HG03060 (cell line): ENCODE measurements around the gene DMAC2L.
A peak's percentile ranks its signal among the peaks of the same experiment; 100 is the strongest.

Experiments
- ATAC-seq: cut with Tn5 transposase; IDR thresholded peaks from one replicate; pipeline ENCODE4 v1.9.1; 2021; ENCODE audit warnings: low read depth, moderate number of reproducible peaks; ENCODE audit not compliant: unreplicated experiment

DMAC2L gene

DNA sequence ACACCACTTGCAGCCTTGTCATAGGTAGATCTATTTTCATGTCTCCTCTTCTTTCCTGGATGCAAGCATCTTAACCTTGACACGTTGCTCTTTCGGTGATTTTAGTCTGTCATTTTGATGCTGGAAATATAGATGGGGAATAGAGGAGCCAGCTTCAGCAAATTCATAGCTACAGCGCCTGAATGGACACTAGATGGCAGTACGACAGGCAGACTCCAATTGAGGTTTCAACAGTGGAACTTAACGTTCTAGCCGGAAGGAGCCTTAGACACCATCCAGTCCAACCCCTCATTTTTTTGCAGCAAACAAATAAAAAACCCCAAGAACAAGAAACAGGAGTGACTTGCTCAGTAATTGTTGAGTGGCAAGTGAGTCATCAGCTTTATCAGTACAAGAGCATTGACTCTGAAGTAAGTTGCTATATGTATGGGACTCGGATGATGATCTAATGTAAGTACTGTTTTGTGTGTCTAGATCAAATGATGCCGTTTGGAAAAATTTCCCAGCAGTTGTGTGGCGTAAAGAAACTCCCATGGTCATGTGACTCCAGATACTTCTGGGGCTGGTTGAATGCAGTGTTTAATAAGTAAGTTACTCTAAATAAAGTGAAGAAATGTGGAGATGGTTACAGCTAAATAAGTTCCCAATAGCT, 9.0 kb downstream of the DMAC2L start:
- peak; percentile 84 for ATAC-seq

DNA sequence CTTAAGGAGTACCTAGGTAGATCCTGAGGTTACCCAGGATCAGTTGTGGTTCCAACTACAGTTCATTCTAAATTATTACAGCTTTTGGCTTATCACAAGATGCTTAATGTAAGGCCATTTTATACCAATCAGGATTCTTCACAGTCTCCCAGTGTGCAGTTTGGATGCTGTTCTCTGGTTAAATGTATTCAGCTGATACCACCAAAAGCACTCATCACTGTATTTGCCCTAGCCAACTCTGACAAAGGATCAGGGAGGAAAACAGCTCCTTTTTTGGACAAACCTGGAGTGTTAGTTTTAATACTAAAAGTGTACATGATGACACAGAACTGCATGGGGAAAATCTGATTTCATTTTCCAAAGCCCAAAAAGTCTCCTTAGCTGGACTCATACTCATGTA, 19.5 kb downstream of the DMAC2L start:
- no peak for ATAC-seq

DNA sequence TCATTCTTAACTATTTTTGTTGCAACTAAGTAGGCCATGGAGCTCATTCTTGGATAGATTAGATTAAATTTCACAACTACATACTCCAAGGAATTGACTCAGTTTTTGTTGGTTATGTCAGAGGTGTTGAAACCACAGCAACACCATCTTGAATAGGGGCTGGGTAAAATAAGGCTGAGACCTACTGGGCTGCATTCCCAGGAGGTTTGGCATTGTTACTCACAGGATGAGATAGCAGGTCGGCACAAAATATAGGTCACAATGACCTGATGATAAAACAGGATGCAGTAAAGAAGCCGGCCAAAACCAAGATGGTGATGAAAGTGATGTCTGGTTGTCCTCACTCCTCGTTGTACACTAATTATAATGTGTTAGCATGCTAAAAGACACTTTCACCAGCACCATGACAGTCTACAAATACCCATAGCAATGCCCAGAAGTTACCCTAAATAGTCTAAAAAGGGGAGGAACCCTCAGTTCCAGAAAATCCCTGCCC, 20.9 kb downstream of the DMAC2L start:
- no peak for ATAC-seq

DNA sequence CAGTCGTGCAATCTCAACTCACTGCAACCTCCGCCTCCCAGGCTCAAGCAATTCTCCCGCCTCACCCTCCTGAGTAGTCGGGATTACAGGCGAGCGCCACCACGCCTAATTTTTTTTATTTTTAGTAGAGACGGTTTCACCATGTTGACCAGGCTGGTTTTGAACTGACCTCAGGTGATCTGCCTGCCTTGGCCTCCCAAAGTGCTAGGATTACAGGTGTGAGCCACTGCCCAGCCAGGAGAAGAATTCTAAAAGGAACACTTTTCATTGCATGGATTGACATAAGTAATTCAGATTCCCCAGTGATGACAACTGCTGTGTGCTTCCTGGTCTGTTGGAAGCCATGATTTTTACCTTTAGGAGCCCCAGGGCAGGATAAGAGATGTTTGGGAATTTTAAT, 22.1 kb downstream of the DMAC2L start:
- no peak for ATAC-seq

DNA sequence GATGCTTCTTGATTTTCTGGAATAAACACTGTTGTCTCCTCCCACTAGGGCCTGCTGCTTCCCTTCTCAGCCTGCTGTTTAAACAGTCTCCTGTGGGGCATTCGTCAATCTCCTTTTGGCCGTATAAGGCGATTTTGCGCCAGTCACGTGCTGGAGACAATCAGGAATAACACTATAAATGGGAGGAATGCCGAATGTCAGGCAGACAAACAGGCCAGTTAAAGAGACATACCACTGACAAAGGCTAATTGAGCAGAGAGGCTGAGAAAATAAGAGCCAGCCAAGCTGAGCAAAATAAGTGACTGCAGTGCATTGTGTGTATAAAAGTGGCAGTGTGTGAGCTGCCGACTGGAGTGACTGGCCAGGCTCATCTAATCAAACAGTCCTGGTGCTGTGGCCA, 23.3 kb downstream of the DMAC2L start:
- ATAC-seq = no peak

DNA sequence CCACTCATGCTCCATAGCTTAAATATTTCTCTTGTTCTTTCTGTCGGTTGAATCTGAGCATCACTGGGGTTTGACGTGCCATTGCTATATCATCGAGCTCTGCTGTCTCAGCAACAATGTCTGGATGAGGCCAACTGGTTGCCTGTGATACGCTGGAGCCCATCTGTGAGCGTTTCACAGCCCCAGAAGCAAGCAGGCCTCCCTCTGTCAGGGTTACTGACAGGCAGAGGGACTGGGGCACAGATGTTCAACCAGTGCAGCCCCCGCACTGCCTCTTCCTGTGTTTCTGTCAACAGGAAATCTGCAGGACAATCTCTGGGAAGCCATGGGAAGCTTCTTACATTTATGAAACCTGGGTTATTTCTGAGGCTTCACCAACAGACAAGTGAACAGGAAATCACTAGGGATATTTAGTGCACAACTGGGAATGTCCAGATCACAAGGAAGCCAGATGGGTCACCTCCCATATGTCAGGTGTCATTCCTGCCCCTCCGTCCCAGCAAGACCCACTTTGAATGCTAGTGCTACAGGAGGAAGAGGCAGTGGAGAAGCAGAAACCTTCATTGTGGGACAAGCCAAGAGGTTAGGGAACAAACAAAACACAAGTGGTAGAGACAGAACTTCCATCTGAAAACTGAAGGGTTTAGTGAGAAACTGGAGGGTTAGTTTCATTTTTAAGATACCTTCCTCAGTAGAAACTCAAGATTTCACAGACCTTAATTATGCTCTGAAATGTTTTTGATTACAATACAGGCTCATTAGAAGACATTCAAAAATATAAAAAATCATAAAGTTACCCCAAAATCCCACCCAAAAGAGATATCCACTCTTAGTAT, 24.1 kb downstream of the DMAC2L start:
- no peak for ATAC-seq

DNA sequence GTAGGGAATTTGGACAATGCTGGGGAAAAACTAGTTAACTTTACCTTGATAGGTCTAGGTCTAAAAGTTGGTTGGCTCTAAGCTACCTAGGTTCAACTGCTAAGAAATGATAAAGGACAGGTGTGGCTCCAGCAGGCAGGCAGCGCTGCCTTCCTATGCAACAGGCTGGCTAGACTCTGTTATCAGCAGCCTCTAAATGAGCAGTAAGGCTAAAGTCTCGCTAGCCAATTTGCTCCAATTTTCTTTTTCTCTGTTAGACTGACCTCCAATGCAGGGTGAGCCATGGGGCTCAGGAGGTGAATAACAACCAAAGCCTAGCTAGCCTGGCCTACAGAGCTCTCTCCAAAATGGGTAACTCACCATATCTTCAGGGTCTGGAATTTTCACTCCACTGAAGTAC, 26.5 kb downstream of the DMAC2L start:
- no peak for ATAC-seq

DNA sequence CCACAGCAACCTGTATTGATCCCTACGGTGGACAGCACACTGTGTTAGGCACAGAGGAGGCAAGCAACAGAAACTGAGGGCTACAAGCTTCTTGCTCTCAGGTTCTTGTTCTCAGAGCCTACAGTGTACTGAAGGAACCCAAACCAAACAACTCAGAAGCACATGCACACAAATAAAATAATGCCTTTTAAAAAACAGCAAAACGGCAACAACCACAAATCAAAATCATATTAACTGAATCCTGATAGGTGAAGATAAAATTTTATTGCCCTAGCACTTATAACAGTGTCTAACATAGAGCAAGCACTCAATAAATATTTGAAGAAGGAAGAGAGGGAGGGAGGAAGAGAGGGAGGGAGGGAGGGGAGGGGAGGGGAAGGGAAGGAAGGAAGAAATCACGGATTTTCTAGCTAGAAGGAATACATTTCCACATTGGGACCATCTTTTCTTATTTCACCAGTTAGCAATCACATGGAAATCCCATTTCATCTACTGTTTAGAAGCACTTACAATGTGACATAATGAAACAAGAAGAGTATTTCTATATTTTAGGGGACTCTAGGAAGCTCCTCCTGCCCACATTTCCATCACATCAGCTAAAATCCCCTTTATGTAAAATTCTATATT, 27.2 kb downstream of the DMAC2L start:
- ATAC-seq = no peak

DNA sequence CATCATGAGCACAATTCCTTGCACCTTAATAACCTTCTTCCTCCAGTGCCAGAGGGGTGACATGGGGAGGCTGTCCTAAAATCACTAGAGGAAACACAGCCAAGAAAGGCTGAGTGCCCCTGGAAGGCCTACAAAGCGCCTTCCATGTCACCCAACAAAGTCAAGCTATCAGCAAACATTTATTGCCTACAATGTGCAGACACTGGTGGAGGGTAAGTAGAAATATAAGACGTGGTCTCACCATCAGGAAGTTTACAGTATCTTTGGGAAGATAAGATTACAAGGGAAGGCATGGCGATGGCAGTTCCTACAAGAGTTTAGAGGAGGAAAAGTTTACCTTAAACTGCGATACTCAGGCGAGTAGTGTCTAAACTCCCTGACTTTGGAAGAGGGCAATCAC, 27.9 kb downstream of the DMAC2L start:
- no peak for ATAC-seq

DNA sequence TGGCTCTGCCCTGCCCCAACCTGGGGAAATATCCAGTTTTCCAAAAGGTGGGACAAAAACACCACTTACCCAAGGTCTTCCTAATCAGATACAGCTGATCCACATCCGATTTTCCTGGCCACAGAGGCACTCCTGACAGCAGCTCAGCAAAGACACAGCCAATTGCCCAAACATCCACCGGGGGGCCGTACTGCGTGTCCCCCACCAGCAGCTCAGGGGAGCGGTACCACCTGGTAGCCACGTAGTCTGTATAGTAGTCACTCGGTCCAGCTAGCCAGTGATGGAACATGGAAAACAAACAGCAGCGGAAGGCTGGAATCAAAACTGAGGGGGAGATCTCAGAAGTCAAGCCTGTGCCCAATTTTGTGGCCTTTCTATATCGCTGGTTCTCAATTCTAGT, 28.8 kb downstream of the DMAC2L start:
- ATAC-seq = no peak

DNA sequence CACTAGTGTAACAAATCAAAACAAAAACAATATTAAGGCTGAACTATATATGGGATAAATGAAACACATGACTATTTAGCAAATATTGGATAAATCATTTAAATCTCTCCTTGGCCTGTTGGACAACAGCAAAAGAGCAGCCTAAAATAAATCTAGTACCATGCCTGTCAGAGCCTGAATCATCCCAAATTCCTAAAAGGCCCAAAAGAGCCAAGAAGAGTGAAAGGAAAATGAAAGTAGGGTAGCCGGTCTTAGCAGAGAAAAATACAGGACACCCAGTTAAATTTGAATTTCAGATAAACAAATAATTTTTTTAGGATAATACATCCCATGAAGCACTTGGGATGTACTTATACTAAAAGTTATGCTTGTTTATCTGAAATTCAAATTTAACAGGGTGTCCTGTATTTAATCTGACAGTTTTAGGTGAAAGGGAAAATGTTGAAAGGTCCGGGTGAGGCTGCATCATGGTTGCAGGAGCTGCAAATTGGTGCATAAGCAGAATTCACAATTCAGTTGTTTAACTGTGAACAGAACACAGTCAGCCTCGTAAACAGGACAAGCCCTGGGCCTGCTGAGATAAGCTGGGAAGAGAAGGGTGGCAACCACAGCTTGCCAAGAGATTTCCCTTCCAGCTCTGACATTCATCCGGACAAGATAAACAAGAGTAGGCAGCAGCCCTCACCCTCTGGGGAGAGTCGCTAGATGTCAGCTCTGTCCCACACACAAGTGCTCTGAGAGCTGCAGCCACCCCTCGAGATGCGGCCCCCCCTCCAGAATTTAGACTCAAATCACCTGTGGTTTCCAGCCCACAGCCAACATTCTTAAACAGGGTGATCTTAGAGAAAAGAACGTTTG, 30.3 kb downstream of the DMAC2L start:
- ATAC-seq = no peak

DNA sequence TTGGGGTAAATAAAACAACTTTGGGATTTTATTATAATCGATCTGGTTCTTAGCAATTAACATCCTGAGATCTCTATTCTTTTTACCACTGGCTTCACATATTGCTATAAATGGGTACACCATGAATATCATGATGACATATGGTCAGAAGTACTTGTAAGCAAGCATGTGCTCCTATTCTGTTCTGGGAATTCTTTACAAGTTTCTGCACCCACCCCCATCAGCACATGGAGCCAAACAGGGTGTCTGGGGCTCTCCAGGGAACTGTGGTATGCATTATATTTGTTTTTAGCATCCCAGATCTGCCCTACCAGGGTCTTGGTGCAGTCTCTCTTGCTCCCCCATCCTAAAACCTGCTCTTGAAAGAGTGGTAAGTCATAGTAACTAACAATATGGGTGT, 31.3 kb downstream of the DMAC2L start:
- no peak for ATAC-seq

DNA sequence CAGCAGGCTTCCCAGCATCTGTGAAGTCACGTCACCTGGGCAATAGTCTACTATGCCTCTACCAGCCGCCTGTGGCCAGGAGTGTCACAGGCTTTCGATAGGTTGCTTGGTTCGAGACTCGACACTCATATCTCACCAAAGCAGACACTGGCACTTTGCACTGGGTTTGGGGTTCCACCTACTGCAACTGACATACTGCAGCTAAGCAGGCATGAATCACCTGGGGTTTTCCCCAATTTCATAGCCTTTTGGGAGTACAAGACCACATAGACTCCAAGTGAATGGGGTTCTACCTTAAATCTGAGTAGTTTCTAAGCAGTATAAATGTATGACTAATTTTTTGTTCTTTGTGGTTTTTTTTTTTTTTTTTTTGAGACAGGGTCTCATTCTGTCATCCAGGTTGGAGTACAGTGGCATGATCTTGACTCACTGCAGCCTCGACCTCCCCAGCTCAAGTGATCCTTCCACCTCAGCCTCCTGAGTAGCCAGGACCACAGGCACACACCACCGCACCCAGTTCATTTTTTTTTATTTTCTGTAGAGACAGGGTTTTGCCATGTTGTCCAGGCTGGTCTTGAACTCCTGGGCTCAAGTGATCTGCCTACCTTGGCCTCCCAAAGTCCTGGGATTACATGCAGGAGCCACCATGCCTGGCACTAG, 32.1 kb downstream of the DMAC2L start:
- peak; percentile 75 for ATAC-seq

DNA sequence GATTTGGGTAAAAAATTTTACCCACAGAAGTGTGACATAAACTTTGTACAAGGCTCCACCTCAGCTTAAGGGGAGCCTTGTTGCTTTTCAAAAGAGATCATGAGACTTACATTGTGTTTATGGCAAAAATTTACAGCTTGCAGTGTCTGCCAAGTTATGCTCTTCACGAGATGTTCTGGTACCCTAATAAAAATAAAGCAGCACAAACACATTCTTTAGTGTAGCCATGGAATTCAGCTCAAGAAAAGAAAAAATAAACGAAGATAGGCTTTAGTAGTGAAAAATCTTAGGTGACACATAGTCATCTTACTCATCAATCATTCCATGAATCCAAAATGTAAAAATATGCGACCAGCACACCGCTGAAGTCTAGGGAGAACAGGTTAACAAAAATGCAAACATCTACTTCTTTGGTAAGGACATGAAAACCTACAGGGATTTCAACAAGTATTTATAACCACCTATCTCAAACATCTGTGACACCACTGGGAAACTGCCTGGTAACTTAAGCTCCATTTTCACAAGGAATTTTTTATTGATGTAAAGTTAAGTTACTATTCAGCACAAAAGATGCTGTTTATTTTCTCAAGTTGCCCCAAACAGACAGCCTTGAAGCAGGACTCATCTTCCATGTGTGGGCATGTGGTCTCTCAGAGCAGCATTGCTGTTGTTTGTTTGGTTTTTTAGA, 32.9 kb downstream of the DMAC2L start:
- no peak for ATAC-seq

DNA sequence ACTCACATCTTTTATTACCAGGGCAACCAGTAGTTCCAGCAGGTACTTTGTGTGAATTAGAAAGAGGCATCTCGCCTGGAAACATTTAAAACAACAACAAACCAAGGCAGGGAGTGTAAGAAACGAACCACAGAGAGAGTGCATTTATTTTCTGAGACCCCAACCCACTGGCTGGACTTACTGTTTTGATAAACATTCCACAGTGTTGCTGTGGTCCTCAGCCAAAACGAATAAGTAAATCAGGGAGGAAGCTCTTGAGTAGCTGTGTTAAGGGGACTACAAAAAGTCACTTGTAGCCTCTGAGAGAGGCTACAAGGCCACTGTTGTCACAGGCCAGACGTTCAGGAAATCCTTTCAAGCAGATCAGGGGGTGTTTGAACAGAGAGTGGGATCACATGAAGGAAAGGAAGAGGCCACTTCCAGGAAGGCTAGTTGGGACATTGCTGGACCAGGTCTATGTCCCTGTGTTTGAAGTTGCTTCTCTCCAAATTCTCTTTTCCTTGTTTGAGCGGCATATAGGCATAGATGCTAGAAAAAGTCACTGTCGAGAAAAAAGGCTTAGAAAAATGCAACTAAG, 33.8 kb downstream of the DMAC2L start:
- ATAC-seq = no peak

DNA sequence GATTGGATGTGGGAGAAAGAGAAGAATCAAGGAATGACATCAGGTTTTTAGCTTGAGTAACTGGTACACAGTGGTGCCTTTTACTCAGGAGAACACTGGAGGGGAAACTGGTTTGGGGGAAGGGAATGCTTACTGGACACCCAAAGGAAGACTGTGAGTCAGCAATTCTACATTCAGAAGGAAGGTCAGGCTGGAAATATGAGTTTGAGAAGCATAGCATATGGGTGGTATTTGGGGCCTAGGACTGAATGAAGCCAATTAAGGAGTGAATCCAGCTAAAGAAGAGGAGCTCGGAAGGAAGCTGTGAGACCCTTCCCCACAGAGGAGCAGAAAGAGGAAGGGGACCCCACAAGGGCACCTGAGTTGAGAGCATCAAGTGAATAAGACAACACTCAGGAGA, 35.4 kb downstream of the DMAC2L start:
- ATAC-seq = no peak

DNA sequence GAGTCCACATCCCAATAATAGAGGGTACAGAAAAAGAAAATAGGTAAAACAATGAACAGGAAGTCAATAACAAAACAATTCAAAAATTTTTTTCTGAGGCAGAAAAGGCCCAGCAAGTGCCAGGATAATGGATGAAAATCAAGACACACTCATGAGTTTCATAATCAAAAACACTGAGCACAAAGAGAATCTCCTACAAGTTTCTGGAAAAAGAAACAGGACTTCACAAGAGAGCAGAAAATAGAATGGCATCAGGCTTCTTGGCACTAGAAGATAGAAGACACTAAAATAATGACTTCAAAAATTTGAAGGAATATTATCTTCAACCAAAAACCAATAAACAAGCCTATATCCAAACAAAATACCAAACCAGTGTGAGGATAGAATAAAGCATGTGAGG, 36.8 kb downstream of the DMAC2L start:
- no peak for ATAC-seq

DNA sequence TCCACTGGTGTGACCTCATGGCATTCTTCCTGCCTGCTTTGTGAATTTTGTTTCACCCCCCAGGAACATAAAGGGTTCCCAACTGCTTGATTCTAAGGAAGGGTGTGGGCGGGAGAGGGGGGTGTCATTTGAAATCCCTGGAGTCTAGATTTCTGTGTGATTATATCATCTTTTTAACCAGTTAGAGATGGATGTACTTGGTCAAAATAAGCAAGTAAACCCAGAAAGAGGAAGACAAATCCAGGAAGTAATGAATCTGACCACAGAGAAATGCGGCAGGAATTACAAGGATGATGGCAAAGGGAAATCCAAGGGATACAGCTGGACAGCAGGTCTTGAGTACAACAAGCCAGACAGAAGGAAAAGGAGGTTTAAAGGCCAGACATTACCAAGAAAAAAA, 38.9 kb downstream of the DMAC2L start:
- ATAC-seq = no peak

DNA sequence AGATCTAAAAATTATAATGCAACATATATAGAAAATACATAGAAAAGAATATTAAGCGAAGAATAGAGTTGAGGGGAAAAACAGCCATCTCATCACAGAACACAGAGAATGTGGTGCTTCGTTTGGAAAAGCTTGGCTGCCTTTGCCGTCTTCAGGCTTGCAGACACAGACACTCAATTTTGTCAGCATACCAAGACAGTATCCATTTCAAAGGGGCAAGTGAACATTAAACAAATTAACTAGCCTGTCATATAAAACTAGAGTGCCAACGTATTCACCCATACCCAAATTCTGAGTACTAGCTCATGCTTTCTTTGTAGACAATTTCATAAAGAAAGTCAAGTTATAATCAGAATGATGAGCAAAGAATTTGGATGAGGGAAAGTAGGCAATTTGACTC, 40.5 kb downstream of the DMAC2L start:
- no peak for ATAC-seq
